ENCODE results near the gene ILF3.
"Not testable (repeated sequence)": the region's sequence is repeated elsewhere in the genome, so short reads cannot be mapped to it uniquely, and the experiment has no call there.

ILF3 gene

DNA sequence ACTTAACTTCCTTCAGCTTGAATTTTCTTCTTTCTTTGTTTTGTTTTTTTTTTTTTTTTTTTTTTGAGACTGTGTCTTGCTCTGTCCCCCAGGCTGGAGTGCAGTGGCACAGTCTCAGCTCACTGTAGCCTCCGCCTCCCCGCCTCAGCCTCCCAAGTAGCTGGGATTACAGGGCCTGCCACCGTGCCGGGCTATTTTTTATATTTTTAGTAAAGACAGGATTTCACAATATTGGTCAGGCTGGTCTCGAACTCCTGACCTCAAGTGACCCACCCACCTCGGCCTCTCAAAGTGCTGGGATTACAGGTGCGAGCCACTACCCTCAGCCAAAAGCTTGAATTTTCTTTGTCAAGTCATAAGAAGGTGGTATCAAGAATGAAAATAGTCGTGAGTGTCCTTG lies 21.1 kb downstream of the ILF3 start:
- not testable (repeated sequence) for DNase-seq (ENCODE audit: low read depth in 2 of 2)

DNA sequence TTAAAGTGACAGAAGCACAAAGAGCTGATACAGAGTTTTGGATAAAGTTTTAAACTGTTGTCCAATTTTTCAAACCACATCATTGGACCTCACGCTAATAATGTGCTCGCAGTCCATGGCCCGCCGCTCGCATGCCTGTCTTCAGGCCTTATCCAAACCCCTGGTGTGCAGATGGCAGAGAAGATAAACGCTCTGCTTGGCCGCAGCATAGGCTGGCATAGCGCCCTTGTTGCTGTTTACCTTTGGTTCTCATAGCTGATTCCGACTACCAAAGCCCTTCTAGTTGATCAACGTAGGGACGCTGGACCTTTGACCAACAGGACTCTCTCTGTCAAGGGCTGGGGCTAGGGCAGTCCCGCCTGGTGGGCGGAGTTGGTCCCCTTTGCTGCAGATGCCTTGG lies 23.6 kb downstream of the ILF3 start:
- DNase-seq (ENCODE audit: low read depth in 2 of 2): no peak

DNA sequence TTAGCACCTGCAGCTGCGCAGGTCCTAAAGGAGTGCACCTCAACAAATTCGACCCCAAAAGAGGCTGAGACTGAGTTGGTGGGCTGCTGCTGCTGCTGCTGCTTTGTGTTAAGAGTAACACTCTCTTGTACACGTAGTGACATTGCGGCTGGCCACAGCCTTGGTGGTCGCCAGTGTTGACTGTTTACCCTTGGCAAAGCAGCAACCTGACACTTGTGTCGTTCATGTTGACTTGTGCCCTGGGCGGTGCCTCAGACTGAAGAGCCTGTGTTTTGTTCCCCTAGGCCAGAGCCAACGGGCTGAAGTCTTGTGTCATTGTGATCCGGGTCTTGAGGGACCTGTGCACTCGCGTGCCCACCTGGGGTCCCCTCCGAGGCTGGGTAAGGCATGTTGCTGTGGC lies 24.7 kb downstream of the ILF3 start:
- no peak for DNase-seq (ENCODE audit: low read depth in 2 of 2)

GRCh38 chr19:10679743-10680142 lies 25.6 kb downstream of the ILF3 start:
- no peak for DNase-seq (ENCODE audit: low read depth in 2 of 2)

DNA sequence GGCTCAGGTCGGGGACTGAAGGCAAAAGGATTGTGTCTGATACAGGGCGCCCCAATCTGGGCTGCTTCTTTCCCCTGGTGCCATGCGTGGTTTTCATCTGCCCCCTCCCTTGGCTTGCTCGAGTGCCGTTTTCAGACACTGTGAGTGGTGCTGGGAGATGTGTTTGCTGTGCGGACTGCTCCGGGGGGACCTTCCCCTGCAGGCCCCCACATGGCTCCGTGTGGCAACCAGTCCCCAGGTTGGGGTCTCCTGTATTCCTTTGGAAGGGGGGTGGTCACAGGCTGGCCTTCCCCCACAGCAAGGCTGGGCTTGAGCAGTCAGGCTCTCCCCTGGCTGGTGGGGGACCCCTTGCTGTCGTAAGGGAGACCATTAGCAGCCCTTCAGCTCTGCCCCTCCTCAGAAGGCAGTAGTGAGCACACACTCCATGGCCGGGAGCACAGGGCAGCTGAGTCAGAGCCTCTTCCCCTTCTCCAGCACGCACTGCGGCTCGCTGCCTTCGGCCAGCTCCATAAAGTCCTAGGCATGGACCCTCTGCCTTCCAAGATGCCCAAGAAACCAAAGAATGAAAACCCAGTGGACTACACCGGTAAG lies 26.5 kb downstream of the ILF3 start:
- DNase-seq (ENCODE audit: low read depth in 2 of 2): no peak

DNA sequence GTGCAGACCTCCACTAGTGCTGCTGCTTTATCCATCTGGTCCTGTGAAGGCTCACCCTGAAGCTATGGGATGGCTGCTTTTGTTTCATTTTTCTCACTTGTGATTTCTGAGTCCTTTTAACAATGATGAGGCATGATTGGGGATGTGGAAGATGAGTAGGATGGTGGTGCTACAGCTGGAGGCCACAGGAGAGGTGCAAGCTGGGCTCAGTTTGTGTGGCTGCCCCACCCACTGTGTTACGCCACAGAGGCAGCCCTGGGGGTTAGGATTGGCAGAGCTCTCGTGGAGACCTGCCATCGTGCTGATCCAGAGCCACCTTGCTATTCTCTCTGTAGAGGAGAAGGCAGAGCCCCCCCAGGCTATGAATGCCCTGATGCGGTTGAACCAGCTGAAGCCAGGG lies 27.5 kb downstream of the ILF3 start:
- no peak for DNase-seq (ENCODE audit: low read depth in 2 of 2)

DNA sequence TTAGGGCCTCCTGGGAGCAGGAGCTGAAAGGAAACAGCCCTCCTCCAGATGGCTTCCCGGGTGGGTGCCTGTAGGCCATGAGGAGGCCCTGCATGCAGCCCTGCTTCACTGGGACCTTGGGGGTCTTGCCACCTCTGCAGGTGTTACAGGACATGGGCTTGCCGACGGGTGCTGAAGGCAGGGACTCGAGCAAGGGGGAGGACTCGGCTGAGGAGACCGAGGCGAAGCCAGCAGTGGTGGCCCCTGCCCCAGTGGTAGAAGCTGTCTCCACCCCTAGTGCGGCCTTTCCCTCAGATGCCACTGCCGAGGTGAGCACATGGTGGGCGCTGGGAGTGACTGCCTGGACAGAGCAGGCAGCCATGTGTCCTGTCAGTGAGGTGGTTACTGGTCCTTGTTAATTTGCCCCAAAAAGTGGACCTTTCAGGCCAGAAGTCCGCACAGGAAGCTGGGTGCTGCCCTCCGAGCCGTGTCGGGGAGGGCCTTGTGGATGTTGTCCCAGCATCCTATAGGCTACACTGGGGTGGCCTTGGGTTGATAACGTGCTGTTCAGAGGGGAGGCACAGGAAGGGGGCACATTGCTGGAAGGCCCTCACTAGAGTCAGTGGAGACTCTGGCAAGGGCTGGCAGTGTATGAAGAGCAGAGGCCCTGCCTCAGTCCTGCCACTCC lies 28.4 kb downstream of the ILF3 start:
- no peak for DNase-seq (ENCODE audit: low read depth in 2 of 2)

- no peak for DNase-seq (ENCODE audit: low read depth in 2 of 2)
Measured at GRCh38 chr19:10683064-10683426, 28.9 kb downstream of the ILF3 start.

- no peak for DNase-seq (ENCODE audit: low read depth in 2 of 2)
Measured at GRCh38 chr19:10683582-10683981, 29.4 kb downstream of the ILF3 start.

DNA sequence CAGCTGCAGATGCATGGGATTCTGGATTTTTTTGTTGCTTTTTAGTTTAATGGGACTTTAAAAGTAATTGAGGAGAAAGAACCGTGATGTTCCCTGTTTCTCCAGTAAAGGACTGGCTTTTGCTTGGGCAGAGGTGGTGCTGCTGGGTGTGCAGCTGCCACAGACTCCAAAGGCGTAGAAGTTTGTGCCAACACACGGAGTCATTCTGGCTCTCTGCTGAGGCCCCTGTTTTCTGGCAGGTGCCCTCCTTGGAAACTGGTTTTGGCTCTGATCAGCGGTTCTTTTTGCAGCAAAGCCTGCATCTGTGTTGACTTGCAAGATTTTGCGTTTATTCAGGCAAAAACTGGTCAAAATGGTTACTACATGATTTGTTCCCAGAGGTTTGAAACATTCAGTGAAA lies 31.1 kb downstream of the ILF3 start:
- no peak for DNase-seq (ENCODE audit: low read depth in 2 of 2)

GRCh38 chr19:10686193-10686592 lies 32.0 kb downstream of the ILF3 start:
- DNase-seq (ENCODE audit: low read depth in 2 of 2): no peak

DNA sequence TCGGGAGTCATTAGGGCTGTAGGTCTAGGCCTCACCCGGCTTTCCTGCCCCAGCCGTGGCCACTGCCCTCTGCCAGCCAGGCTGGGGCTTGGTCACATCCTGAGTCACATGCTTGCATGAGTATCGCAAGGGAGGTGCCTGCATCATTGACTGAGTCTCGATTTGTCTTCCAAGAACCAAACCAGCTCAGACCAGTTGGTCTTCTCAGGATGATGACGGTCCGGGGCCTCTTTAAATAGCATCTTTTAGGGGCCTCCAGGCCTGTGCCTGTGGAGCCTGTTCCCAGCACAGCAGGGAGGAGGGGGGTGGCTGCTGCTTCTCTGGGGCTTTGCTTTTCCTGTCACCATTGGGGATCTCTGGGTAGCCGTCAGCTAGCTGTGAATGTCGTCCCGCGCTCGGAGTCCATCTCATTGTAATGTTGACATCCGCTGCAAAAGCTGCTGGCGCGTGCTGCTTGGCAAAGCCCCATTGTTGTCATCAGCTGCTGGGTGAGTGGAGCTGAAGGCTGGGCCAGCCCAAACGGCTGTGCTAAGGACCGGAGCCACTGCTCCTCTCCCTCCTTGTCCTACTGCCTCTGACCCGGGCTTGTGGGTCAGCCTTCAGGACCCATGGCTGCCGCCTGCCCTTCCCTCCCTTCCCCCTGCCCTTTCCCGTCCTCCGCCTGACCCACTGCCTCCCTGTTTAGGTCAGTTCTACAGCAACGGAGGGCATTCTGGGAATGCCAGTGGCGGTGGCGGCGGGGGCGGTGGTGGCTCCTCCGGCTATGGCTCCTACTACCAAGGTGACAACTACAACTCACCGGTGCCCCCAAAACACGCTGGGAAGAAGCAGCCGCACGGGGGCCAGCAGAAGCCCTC lies 32.7 kb downstream of the ILF3 start:
- DNase-seq (ENCODE audit: low read depth in 2 of 2): no peak

GRCh38 chr19:10687518-10688288 lies 33.6 kb downstream of the ILF3 start:
- DNase-seq (ENCODE audit: low read depth in 2 of 2): no peak

DNA sequence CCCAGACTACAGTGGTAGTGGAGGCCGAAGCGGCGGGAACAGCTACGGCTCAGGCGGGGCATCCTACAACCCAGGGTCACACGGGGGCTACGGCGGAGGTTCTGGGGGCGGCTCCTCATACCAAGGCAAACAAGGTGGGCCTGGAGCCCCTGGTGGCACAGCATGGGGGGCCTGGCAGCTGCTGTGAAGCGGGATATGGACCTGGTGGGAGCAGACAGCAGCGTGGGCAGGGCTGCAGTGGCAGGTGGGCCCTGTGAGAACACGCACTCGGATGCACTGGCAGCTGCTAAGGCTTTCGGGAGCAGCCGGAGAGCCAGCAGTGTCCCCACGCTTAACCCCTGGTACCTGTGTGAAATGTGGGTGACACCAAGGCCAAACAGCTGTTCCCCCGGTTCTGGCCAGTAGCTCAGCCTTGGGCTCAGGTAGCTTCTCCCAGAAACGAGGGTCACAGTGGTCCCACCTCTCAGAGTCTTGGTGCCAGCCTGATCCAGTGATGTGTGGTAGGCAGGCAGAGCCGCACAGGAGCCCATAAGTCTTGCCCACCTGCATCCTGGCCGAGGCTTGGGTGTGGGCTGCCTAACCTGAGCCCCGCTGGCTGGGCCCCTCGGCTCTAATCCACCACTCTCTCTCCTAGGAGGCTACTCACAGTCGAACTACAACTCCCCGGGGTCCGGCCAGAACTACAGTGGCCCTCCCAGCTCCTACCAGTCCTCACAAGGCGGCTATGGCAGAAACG lies 34.6 kb downstream of the ILF3 start:
- no peak for DNase-seq (ENCODE audit: low read depth in 2 of 2)

- no peak for DNase-seq (ENCODE audit: low read depth in 2 of 2)
Measured at GRCh38 chr19:10690341-10690781, 36.2 kb downstream of the ILF3 start.

GRCh38 chr19:10691178-10691881 lies 37.2 kb downstream of the ILF3 start:
- DNase-seq (ENCODE audit: low read depth in 2 of 2): no peak

GRCh38 chr19:10691883-10692282 lies 37.7 kb downstream of the ILF3 start:
- DNase-seq (ENCODE audit: low read depth in 2 of 2): no peak

GRCh38 chr19:10692673-10693264 lies 38.6 kb downstream of the ILF3 start:
- DNase-seq (ENCODE audit: low read depth in 2 of 2): no peak

- no peak for DNase-seq (ENCODE audit: low read depth in 2 of 2)
Measured at GRCh38 chr19:10694706-10695307, 40.7 kb downstream of the ILF3 start.
